ENCODE results near the gene VMP1.
"Not testable (repeated sequence)": the region's sequence is repeated elsewhere in the genome, so short reads cannot be mapped to it uniquely, and the experiment has no call there.

Gene VMP1

GRCh38 chr17:59872351-59872750 is 164.9 kb downstream of the VMP1 start:
- DNase-seq: no peak

- DNase-seq: not testable (repeated sequence)
Measured at GRCh38 chr17:59873414-59873813, 166.0 kb downstream of the VMP1 start.

- DNase-seq: no peak
Measured at GRCh38 chr17:59874376-59874775, 166.9 kb downstream of the VMP1 start.

- peak; percentile 55 for DNase-seq
Measured at GRCh38 chr17:59876107-59876506, 168.7 kb downstream of the VMP1 start.

- DNase-seq: no peak
Measured at GRCh38 chr17:59877965-59878364, 170.5 kb downstream of the VMP1 start.

- DNase-seq: no peak
Measured at GRCh38 chr17:59878624-59879023, 171.2 kb downstream of the VMP1 start.

GRCh38 chr17:59884861-59885260 is 177.4 kb downstream of the VMP1 start:
- DNase-seq: no peak

GRCh38 chr17:59888145-59888750 is 180.8 kb downstream of the VMP1 start:
- DNase-seq: no peak

- peak; percentile 13 for DNase-seq
Measured at GRCh38 chr17:59890720-59891119, 183.3 kb downstream of the VMP1 start.

Data from hematopoietic multipotent progenitor cell treated with erythropoietin and hydrocortisone succinate and interleukin-3 and kit ligand, for 4 days (in vitro differentiated cells).